ENCODE results near the gene TXNDC12. TPM values are rescaled to one million over a fixed set of nuclear protein-coding genes. Genes with fewer than 3 reads are reported as not detected.

Gene TXNDC12
- total and polyA plus RNA-seq, 9 of the 15 experiments (the other 6 are each of a cell fraction or from before 2014, with no cell fraction given) = 17.0 to 60.8 (median 37.8) TPM

- TF ChIP-seq SMAD3 (CRISPR knock-in tag; conservative IDR thresholded peaks at IDR 0.05) (no peak), NCOA1 (IDR thresholded peaks at IDR 0.05; ENCODE audit: low read depth) (0 out of 2 replicates have a peak, but pooled peaks have one; percentile 19), NELFE (IDR thresholded peaks at IDR 0.05; ENCODE audit: insufficient read depth, insufficient read length) (no peak), ATF7 (IDR thresholded peaks at IDR 0.05) (peak; percentile 92), TCF3 (CRISPR knock-in tag; IDR thresholded peaks at IDR 0.05) (peak; percentile 30; the same call in 1 of the 2 replicates), ESRRA (IDR thresholded peaks at IDR 0.05; ENCODE audit: borderline replicate concordance, low read depth) (peak; percentile 68; the same call in 1 of the 2 replicates), ZNF384 (IDR thresholded peaks at IDR 0.05; ENCODE audit: low read depth, low read length) (no peak), ARID1B (IDR thresholded peaks at IDR 0.05) (peak; percentile 65), FUS (optimal IDR thresholded peaks at IDR 0.05; ENCODE audit: low read depth, low read length) (no peak), JUND (IDR thresholded peaks at IDR 0.05; ENCODE audit: borderline replicate concordance, low read depth, low read length) (peak; percentile 84), JUND (tag; IDR thresholded peaks at IDR 0.05; ENCODE audit: borderline replicate concordance, low read depth, low read length) (peak; percentile 77; the same call in 2 of the 3 replicates), TEAD4 (IDR thresholded peaks at IDR 0.05; ENCODE audit: low read length) (peak; percentile 38; the same call in 1 of the 2 replicates), TEAD4 (CRISPR knock-in tag; IDR thresholded peaks at IDR 0.05; ENCODE audit: borderline replicate concordance) (no peak), THRA (IDR thresholded peaks at IDR 0.05) (peak; percentile 49; the same call in 1 of the 2 replicates), THRB (CRISPR knock-in tag; conservative IDR thresholded peaks at IDR 0.05) (no peak), DPF2 (IDR thresholded peaks at IDR 0.05) (peak; percentile 75), ZNF586 (CRISPR knock-in tag; conservative IDR thresholded peaks at IDR 0.05) (no peak), SAFB2 (IDR thresholded peaks at IDR 0.05; ENCODE audit: borderline replicate concordance, low read depth, low read length, severe bottlenecking) (no peak), CSDE1 (IDR thresholded peaks at IDR 0.05) (no peak), RCOR1 (IDR thresholded peaks at IDR 0.05; ENCODE audit: borderline replicate concordance in 1 of 2, low read depth in 2 of 2, low read length in 2 of 2) (0 out of 4 replicates have a peak, but pooled peaks of 1 of the 2 experiments have one; percentile 14)
- TF ChIP-seq, protein P1, sequence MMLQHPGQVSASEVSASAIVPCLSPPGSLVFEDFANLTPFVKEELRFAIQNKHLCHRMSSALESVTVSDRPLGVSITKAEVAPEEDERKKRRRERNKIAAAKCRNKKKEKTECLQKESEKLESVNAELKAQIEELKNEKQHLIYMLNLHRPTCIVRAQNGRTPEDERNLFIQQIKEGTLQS (IDR thresholded peaks at IDR 0.05) = peak; percentile 70
- TF ChIP-seq, protein P1 (CRISPR knock-in tag; conservative IDR thresholded peaks at IDR 0.05) = no peak
- TF ChIP-seq, protein P2, sequence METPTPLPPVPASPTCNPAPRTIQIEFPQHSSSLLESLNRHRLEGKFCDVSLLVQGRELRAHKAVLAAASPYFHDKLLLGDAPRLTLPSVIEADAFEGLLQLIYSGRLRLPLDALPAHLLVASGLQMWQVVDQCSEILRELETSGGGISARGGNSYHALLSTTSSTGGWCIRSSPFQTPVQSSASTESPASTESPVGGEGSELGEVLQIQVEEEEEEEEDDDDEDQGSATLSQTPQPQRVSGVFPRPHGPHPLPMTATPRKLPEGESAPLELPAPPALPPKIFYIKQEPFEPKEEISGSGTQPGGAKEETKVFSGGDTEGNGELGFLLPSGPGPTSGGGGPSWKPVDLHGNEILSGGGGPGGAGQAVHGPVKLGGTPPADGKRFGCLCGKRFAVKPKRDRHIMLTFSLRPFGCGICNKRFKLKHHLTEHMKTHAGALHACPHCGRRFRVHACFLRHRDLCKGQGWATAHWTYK (CRISPR knock-in tag; IDR thresholded peaks at IDR 0.05) = no peak
- TF ChIP-seq, protein P3, sequence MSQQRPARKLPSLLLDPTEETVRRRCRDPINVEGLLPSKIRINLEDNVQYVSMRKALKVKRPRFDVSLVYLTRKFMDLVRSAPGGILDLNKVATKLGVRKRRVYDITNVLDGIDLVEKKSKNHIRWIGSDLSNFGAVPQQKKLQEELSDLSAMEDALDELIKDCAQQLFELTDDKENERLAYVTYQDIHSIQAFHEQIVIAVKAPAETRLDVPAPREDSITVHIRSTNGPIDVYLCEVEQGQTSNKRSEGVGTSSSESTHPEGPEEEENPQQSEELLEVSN (IDR thresholded peaks at IDR 0.05; ENCODE audit: borderline replicate concordance in 1 of 2, extremely low read depth in 1 of 2, insufficient read depth in 1 of 2, insufficient read length in 1 of 2, low read depth in 1 of 2, low read length in 1 of 2, poor library complexity in 1 of 2, severe bottlenecking in 1 of 2) = no peak
Observed at GRCh38 chr1:52045236-52045635, 9.8 kb downstream of the TXNDC12 start (continued).
